HG02973 (cell line): ENCODE results near the gene DLX1.
A peak's percentile ranks its signal among the peaks of the same experiment; 100 is the strongest.
"Not testable (repeated sequence)": the region's sequence is repeated elsewhere in the genome, so short reads cannot be mapped to it uniquely, and the experiment has no call there.

Experiments
- ATAC-seq: cut with Tn5 transposase; IDR thresholded peaks from one replicate; pipeline ENCODE4 v1.9.1; 2021; ENCODE audit warnings: moderate library complexity; ENCODE audit not compliant: unreplicated experiment

The DLX1 gene

GRCh38 chr2:172085460-172086159 lies at the start of gene DLX1:
DLX1 (plus strand) TSS chr2:172085507; CDS start chr2:172085678, 171 bp downstream.
- peak; percentile 4 for ATAC-seq

GRCh38 chr2:172038121-172038520 lies 47.2 kb upstream of the DLX1 start:
- ATAC-seq, result no peak

- no peak for ATAC-seq
Measured at GRCh38 chr2:172038604-172039003, 46.7 kb upstream of the DLX1 start.

GRCh38 chr2:172039011-172039704 lies 46.1 kb upstream of the DLX1 start:
- ATAC-seq, result no peak

GRCh38 chr2:172040311-172040710 lies 45.0 kb upstream of the DLX1 start:
- no peak for ATAC-seq

- no peak for ATAC-seq
Measured at GRCh38 chr2:172046080-172046678, 39.1 kb upstream of the DLX1 start.

GRCh38 chr2:172046866-172047565 lies 38.3 kb upstream of the DLX1 start:
- no peak for ATAC-seq

GRCh38 chr2:172047566-172048507 lies 37.5 kb upstream of the DLX1 start:
- ATAC-seq, result no peak

GRCh38 chr2:172048508-172049503 lies 36.5 kb upstream of the DLX1 start:
- ATAC-seq, result no peak

- ATAC-seq, result no peak
Measured at GRCh38 chr2:172049567-172050120, 35.7 kb upstream of the DLX1 start.

GRCh38 chr2:172050479-172051125 lies 34.7 kb upstream of the DLX1 start:
- no peak for ATAC-seq

- ATAC-seq, result no peak
Measured at GRCh38 chr2:172052000-172052983, 33.0 kb upstream of the DLX1 start.

- ATAC-seq, result no peak
Measured at GRCh38 chr2:172053486-172053885, 31.8 kb upstream of the DLX1 start.

GRCh38 chr2:172056293-172056692 lies 29.0 kb upstream of the DLX1 start:
- no peak for ATAC-seq

- ATAC-seq, result no peak
Measured at GRCh38 chr2:172058660-172059059, 26.6 kb upstream of the DLX1 start.

GRCh38 chr2:172060118-172060517 lies 25.2 kb upstream of the DLX1 start:
- not testable (repeated sequence) for ATAC-seq

- ATAC-seq, result no peak
Measured at GRCh38 chr2:172062402-172063004, 22.8 kb upstream of the DLX1 start.
